HEK293 (cell line): ENCODE measurements around the gene ZCCHC14.
A peak's percentile ranks its signal among the peaks of the same experiment; 100 is the strongest.

ENCODE experiments used
- CTCF ChIA-PET: fragments of 350-600 bp; formaldehyde crosslinking; extraction: SDS; loops from one replicate; lab custom pipeline; 2021; ENCODE audit warnings: antibody characterized with exemption; lab: Yijun Ruan, JAX
- POLR2A ChIA-PET: fragments of 300-600 bp; formaldehyde crosslinking; extraction: SDS; loops from one replicate; lab custom pipeline; 2020; ENCODE audit warnings: antibody characterized with exemption, inconsistent platforms; lab: Yijun Ruan, JAX
- H3K27ac ChIP-seq: fragments of 200-500 bp; sonication (Bioruptor generic); 2 replicates; pipeline ENCODE4 v1.5.1; 2014; ENCODE audit warnings: low read depth, low read length, control low read depth, inconsistent platforms; ENCODE audit errors: extremely low read depth
- H3K36me3 ChIP-seq, 2 experiments: fragments of 200-500 bp in 1 of 2; sonication (Bioruptor generic) in 1 of 2; 1 replicate in 1 of 2; 2 replicates in 1 of 2; pipeline ENCODE4 v1.5.1; 2014 to 2017; ENCODE audit warnings: inconsistent platforms in 2 of 2, low read length in 2 of 2; ENCODE audit not compliant: control insufficient read depth in 2 of 2, insufficient read depth in 1 of 2
- H3K4me1 ChIP-seq: fragments of 200-500 bp; sonication (Bioruptor generic); 2 replicates; pipeline ENCODE4 v1.5.1; 2014; ENCODE audit warnings: mild to moderate bottlenecking, low read length, inconsistent platforms; ENCODE audit not compliant: control insufficient read depth, insufficient read depth
- H3K4me3 ChIP-seq: 2 replicates; pipeline ENCODE4 v1.5.1; 2011; ENCODE audit warnings: low read depth, mild to moderate bottlenecking, control low read depth, low read length, moderate library complexity
- H3K9me3 ChIP-seq: fragments of 200-500 bp; sonication (Bioruptor generic); 2 replicates; pipeline ENCODE4 v1.5.1; 2014; ENCODE audit warnings: low read depth, low read length, inconsistent platforms; ENCODE audit not compliant: control insufficient read depth, insufficient read depth
- MEIS1 ChIP-seq: sonication (generic); formaldehyde crosslinking; IDR thresholded peaks from 2 replicates; pipeline ENCODE4 v1.8.1; 2022; ENCODE audit warnings: missing genetic modification reagents, mild to moderate bottlenecking, borderline replicate concordance
- SALL2 ChIP-seq: fragments of 450-650 bp; formaldehyde crosslinking; IDR thresholded peaks from 2 replicates; pipeline ENCODE4 v1.5.0; 2017; ENCODE audit warnings: missing biosample characterization, mild to moderate bottlenecking, missing genetic modification characterization, borderline replicate concordance
- ZFP69B ChIP-seq: fragments of 450-650 bp; formaldehyde crosslinking; IDR thresholded peaks from 2 replicates; pipeline ENCODE4 v1.5.1; 2016; ENCODE audit warnings: missing biosample characterization, missing genetic modification characterization
- ZNF146 ChIP-seq: fragments of 450-650 bp; formaldehyde crosslinking; IDR thresholded peaks from 2 replicates; pipeline ENCODE4 v1.5.1; 2016; ENCODE audit warnings: missing biosample characterization, missing genetic modification characterization
- ZNF239 ChIP-seq: fragments of 450-650 bp; formaldehyde crosslinking; IDR thresholded peaks from 2 replicates; pipeline ENCODE4 v1.5.1; 2016; ENCODE audit warnings: missing biosample characterization, missing genetic modification characterization
- ZNF266 ChIP-seq: fragments of 450-650 bp; formaldehyde crosslinking; IDR thresholded peaks from 2 replicates; pipeline ENCODE4 v1.5.1; 2016; ENCODE audit warnings: missing biosample characterization, missing genetic modification characterization, low read depth
- ZNF626 ChIP-seq: fragments of 450-650 bp; sonication (Bioruptor Pico); formaldehyde crosslinking; IDR thresholded peaks from 2 replicates; pipeline ENCODE4 v1.5.1; 2018; ENCODE audit warnings: missing biosample characterization, missing genetic modification characterization, inconsistent platforms
- ZNF785 ChIP-seq: fragments of 450-650 bp; formaldehyde crosslinking; IDR thresholded peaks from 2 replicates; pipeline ENCODE4 v1.5.1; 2016; ENCODE audit warnings: missing biosample characterization, missing genetic modification characterization
- ZSCAN23 ChIP-seq: fragments of 450-650 bp; formaldehyde crosslinking; IDR thresholded peaks from 2 replicates; pipeline ENCODE4 v1.5.1; 2016; ENCODE audit warnings: missing biosample characterization, missing genetic modification characterization
- TF ChIP-seq, protein P1 (sequence below): fragments of 450-650 bp; formaldehyde crosslinking; IDR thresholded peaks from 2 replicates; pipeline ENCODE4 v1.5.1; 2017; ENCODE audit warnings: missing biosample characterization, missing genetic modification characterization
- TF ChIP-seq, protein P2 (sequence below): fragments of 450-650 bp; formaldehyde crosslinking; IDR thresholded peaks from 2 replicates; pipeline ENCODE4 v1.5.1; 2016; ENCODE audit warnings: missing biosample characterization, missing genetic modification characterization
- TF ChIP-seq, protein P3 (sequence below): fragments of 450-650 bp; formaldehyde crosslinking; IDR thresholded peaks from 2 replicates; pipeline ENCODE4 v1.5.1; 2016; ENCODE audit warnings: missing biosample characterization, missing genetic modification characterization
- TF ChIP-seq, protein P4 (sequence below): fragments of 450-650 bp; formaldehyde crosslinking; IDR thresholded peaks from 2 replicates; pipeline ENCODE4 v1.5.1; 2016; ENCODE audit warnings: missing biosample characterization, missing genetic modification characterization
- TF ChIP-seq, protein P5 (sequence below): fragments of 450-650 bp; formaldehyde crosslinking; conservative IDR thresholded peaks from 2 replicates; pipeline ENCODE4 v1.5.1; 2016; ENCODE audit warnings: low read depth, missing biosample characterization, missing genetic modification characterization
- TF ChIP-seq, protein P6 (sequence below): fragments of 450-650 bp; formaldehyde crosslinking; IDR thresholded peaks from 2 replicates; pipeline ENCODE4 v1.5.1; 2016; ENCODE audit warnings: missing biosample characterization, missing genetic modification characterization, borderline replicate concordance

ZCCHC14 gene

DNA sequence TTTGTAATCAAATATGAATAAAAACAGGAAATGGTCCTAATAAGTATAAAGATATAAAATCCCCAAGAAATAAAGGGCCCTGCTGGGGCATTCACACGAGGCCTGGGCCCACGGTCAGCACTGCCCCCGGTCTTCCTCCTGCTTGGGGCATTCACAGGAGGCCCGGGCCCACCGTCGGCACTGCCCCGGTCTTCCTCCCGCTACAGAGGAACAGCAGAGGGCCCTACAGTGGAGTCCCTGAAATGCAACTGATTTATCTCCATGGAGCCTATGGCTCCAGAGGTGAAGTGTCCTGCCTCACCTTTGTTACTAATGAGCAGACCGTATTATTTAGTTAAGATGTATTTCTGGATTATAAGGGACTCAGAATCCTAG is 54.2 kb downstream of the ZCCHC14 start:
- H3K4me1 ChIP-seq: peaks cover 3% of the 10 kb centered on the region; the same call in 1 of the 2 replicates
- no peak for TF ChIP-seq ZNF266
- no peak for TF ChIP-seq ZNF785
- TF ChIP-seq ZNF626 (tag by site-specific recombination): no peak
- no peak for TF ChIP-seq ZNF239 (tag by site-specific recombination)
- no peak for TF ChIP-seq SALL2 (tag by site-specific recombination)
- no peak for TF ChIP-seq MEIS1 (CRISPR knock-in tag)
- TF ChIP-seq ZFP69B (tag by site-specific recombination): peak; percentile 73
- TF ChIP-seq ZSCAN23: no peak
- TF ChIP-seq, protein P1, sequence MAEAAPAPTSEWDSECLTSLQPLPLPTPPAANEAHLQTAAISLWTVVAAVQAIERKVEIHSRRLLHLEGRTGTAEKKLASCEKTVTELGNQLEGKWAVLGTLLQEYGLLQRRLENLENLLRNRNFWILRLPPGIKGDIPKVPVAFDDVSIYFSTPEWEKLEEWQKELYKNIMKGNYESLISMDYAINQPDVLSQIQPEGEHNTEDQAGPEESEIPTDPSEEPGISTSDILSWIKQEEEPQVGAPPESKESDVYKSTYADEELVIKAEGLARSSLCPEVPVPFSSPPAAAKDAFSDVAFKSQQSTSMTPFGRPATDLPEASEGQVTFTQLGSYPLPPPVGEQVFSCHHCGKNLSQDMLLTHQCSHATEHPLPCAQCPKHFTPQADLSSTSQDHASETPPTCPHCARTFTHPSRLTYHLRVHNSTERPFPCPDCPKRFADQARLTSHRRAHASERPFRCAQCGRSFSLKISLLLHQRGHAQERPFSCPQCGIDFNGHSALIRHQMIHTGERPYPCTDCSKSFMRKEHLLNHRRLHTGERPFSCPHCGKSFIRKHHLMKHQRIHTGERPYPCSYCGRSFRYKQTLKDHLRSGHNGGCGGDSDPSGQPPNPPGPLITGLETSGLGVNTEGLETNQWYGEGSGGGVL: no peak
- TF ChIP-seq, protein P2, sequence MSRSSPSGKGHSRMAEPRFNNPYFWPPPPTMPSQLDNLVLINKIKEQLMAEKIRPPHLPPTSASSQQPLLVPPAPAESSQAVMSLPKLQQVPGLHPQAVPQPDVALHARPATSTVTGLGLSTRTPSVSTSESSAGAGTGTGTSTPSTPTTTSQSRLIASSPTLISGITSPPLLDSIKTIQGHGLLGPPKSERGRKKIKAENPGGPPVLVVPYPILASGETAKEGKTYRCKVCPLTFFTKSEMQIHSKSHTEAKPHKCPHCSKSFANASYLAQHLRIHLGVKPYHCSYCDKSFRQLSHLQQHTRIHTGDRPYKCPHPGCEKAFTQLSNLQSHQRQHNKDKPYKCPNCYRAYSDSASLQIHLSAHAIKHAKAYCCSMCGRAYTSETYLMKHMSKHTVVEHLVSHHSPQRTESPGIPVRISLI (tag by site-specific recombination): no peak
- TF ChIP-seq, protein P3, sequence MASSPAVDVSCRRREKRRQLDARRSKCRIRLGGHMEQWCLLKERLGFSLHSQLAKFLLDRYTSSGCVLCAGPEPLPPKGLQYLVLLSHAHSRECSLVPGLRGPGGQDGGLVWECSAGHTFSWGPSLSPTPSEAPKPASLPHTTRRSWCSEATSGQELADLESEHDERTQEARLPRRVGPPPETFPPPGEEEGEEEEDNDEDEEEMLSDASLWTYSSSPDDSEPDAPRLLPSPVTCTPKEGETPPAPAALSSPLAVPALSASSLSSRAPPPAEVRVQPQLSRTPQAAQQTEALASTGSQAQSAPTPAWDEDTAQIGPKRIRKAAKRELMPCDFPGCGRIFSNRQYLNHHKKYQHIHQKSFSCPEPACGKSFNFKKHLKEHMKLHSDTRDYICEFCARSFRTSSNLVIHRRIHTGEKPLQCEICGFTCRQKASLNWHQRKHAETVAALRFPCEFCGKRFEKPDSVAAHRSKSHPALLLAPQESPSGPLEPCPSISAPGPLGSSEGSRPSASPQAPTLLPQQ (tag by site-specific recombination): peak; percentile 62
- no peak for TF ChIP-seq ZNF146 (tag by site-specific recombination)
- TF ChIP-seq, protein P4, sequence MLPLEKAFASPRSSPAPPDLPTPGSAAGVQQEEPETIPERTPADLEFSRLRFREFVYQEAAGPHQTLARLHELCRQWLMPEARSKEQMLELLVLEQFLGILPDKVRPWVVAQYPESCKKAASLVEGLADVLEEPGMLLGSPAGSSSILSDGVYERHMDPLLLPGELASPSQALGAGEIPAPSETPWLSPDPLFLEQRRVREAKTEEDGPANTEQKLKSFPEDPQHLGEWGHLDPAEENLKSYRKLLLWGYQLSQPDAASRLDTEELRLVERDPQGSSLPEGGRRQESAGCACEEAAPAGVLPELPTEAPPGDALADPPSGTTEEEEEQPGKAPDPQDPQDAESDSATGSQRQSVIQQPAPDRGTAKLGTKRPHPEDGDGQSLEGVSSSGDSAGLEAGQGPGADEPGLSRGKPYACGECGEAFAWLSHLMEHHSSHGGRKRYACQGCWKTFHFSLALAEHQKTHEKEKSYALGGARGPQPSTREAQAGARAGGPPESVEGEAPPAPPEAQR (tag by site-specific recombination): no peak
- TF ChIP-seq, protein P5, sequence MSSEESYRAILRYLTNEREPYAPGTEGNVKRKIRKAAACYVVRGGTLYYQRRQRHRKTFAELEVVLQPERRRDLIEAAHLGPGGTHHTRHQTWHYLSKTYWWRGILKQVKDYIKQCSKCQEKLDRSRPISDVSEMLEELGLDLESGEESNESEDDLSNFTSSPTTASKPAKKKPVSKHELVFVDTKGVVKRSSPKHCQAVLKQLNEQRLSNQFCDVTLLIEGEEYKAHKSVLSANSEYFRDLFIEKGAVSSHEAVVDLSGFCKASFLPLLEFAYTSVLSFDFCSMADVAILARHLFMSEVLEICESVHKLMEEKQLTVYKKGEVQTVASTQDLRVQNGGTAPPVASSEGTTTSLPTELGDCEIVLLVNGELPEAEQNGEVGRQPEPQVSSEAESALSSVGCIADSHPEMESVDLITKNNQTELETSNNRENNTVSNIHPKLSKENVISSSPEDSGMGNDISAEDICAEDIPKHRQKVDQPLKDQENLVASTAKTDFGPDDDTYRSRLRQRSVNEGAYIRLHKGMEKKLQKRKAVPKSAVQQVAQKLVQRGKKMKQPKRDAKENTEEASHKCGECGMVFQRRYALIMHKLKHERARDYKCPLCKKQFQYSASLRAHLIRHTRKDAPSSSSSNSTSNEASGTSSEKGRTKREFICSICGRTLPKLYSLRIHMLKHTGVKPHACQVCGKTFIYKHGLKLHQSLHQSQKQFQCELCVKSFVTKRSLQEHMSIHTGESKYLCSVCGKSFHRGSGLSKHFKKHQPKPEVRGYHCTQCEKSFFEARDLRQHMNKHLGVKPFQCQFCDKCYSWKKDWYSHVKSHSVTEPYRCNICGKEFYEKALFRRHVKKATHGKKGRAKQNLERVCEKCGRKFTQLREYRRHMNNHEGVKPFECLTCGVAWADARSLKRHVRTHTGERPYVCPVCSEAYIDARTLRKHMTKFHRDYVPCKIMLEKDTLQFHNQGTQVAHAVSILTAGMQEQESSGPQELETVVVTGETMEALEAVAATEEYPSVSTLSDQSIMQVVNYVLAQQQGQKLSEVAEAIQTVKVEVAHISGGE: no peak
- TF ChIP-seq, protein P6, sequence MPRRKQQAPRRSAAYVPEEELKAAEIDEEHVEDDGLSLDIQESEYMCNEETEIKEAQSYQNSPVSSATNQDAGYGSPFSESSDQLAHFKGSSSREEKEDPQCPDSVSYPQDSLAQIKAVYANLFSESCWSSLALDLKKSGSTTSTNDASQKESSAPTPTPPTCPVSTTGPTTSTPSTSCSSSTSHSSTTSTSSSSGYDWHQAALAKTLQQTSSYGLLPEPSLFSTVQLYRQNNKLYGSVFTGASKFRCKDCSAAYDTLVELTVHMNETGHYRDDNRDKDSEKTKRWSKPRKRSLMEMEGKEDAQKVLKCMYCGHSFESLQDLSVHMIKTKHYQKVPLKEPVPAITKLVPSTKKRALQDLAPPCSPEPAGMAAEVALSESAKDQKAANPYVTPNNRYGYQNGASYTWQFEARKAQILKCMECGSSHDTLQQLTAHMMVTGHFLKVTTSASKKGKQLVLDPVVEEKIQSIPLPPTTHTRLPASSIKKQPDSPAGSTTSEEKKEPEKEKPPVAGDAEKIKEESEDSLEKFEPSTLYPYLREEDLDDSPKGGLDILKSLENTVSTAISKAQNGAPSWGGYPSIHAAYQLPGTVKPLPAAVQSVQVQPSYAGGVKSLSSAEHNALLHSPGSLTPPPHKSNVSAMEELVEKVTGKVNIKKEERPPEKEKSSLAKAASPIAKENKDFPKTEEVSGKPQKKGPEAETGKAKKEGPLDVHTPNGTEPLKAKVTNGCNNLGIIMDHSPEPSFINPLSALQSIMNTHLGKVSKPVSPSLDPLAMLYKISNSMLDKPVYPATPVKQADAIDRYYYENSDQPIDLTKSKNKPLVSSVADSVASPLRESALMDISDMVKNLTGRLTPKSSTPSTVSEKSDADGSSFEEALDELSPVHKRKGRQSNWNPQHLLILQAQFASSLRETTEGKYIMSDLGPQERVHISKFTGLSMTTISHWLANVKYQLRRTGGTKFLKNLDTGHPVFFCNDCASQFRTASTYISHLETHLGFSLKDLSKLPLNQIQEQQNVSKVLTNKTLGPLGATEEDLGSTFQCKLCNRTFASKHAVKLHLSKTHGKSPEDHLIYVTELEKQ (tag by site-specific recombination): no peak
- TF ChIP-seq, all 188 proteins: peak for 2
- Histone ChIP-seq H3K9me3 (no peaks in the 10 kb centered on the region), H3K27ac (no peak overlapping the region), H3K4me3 (no peak overlapping the region), H3K36me3 (peaks cover 0 to 9% of the 10 kb centered on the region in 2 experiments; a peak in 2 of 3 replicates)
- POLR2A ChIA-PET: no interaction called here
- CTCF ChIA-PET: interaction anchor here (0.6 to 0.8 kb wide), 3 partner anchors 18 to 1063 kb away, joined by 3 read pairs; no protein-coding TSS in a partner anchor
